HEK293 (cell line): Measurements from ENCODE around the gene LRP1.

ENCODE experiments used
- AEBP2 ChIP-seq: fragments of 450-650 bp; formaldehyde crosslinking; IDR thresholded peaks from 2 replicates; pipeline ENCODE4 v1.5.1; 2016; ENCODE audit warnings: missing biosample characterization, missing genetic modification characterization, borderline replicate concordance
- HOXC10 ChIP-seq: sonication (generic); formaldehyde crosslinking; IDR thresholded peaks from 2 replicates; pipeline ENCODE4 v1.8.1; 2023; ENCODE audit warnings: mild to moderate bottlenecking, missing genetic modification reagents
- KLF16 ChIP-seq: fragments of 450-650 bp; formaldehyde crosslinking; IDR thresholded peaks from 2 replicates; pipeline ENCODE4 v1.5.1; 2017; ENCODE audit warnings: missing biosample characterization, missing genetic modification characterization
- KLF17 ChIP-seq: fragments of 450-650 bp; formaldehyde crosslinking; IDR thresholded peaks from 2 replicates; pipeline ENCODE4 v1.5.1; 2016; ENCODE audit warnings: missing biosample characterization, missing genetic modification characterization
- PRDM2 ChIP-seq: fragments of 450-650 bp; formaldehyde crosslinking; IDR thresholded peaks from 2 replicates; pipeline ENCODE4 v1.5.1; 2016; ENCODE audit warnings: missing biosample characterization, missing genetic modification characterization, borderline replicate concordance
- ZBTB10 ChIP-seq: fragments of 450-650 bp; formaldehyde crosslinking; IDR thresholded peaks from 2 replicates; pipeline ENCODE4 v1.5.1; 2016; ENCODE audit warnings: missing biosample characterization, missing genetic modification characterization
- ZNF132 ChIP-seq: fragments of 450-650 bp; formaldehyde crosslinking; IDR thresholded peaks from 2 replicates; pipeline ENCODE4 v1.5.1; 2017; ENCODE audit warnings: missing biosample characterization, missing genetic modification characterization, borderline replicate concordance
- ZNF138 ChIP-seq: fragments of 450-650 bp; formaldehyde crosslinking; IDR thresholded peaks from 2 replicates; pipeline ENCODE4 v1.5.1; 2016; ENCODE audit warnings: missing biosample characterization, missing genetic modification characterization, borderline replicate concordance
- ZNF140 ChIP-seq: fragments of 450-650 bp; formaldehyde crosslinking; IDR thresholded peaks from 2 replicates; pipeline ENCODE4 v1.5.1; 2016; ENCODE audit warnings: missing biosample characterization, missing genetic modification characterization
- ZNF19 ChIP-seq: fragments of 450-650 bp; formaldehyde crosslinking; IDR thresholded peaks from 2 replicates; pipeline ENCODE4; 2016; ENCODE audit warnings: missing biosample characterization, missing genetic modification characterization, low read depth
- ZNF214 ChIP-seq: fragments of 450-650 bp; formaldehyde crosslinking; IDR thresholded peaks from 2 replicates; pipeline ENCODE4 v1.5.1; 2017; ENCODE audit warnings: missing biosample characterization, mild to moderate bottlenecking, missing genetic modification characterization, borderline replicate concordance
- ZNF354C ChIP-seq: fragments of 450-650 bp; formaldehyde crosslinking; IDR thresholded peaks from 2 replicates; pipeline ENCODE4 v1.5.1; 2016; ENCODE audit warnings: missing biosample characterization, missing genetic modification characterization, low read depth, borderline replicate concordance
- ZNF433 ChIP-seq: fragments of 450-650 bp; formaldehyde crosslinking; IDR thresholded peaks from 2 replicates; pipeline ENCODE4 v1.5.1; 2016; ENCODE audit warnings: missing biosample characterization, missing genetic modification characterization, low read depth
- ZNF529 ChIP-seq: fragments of 450-650 bp; formaldehyde crosslinking; IDR thresholded peaks from 2 replicates; pipeline ENCODE4 v1.5.1; 2017; ENCODE audit warnings: missing genetic modification characterization, missing biosample characterization; ENCODE audit not compliant: insufficient replicate concordance
- ZNF530 ChIP-seq: fragments of 450-650 bp; formaldehyde crosslinking; IDR thresholded peaks from 2 replicates; pipeline ENCODE4 v1.5.1; 2016; ENCODE audit warnings: low read depth, missing biosample characterization, missing genetic modification characterization
- ZNF560 ChIP-seq: fragments of 450-650 bp; formaldehyde crosslinking; IDR thresholded peaks from 2 replicates; pipeline ENCODE4 v1.5.1; 2017; ENCODE audit warnings: missing biosample characterization, missing genetic modification characterization, borderline replicate concordance
- ZNF561 ChIP-seq: fragments of 450-650 bp; IDR thresholded peaks from 2 replicates; pipeline ENCODE4 v1.5.1; 2018; ENCODE audit warnings: missing biosample characterization, missing genetic modification characterization, borderline replicate concordance
- ZNF585B ChIP-seq: fragments of 450-650 bp; formaldehyde crosslinking; IDR thresholded peaks from 2 replicates; pipeline ENCODE4 v1.5.1; 2016; ENCODE audit warnings: missing biosample characterization, missing genetic modification characterization
- ZNF624 ChIP-seq: fragments of 450-650 bp; formaldehyde crosslinking; IDR thresholded peaks from 2 replicates; pipeline ENCODE4 v1.5.1; 2017; ENCODE audit warnings: missing biosample characterization, missing genetic modification characterization
- ZNF629 ChIP-seq: fragments of 450-650 bp; formaldehyde crosslinking; IDR thresholded peaks from 2 replicates; pipeline ENCODE4 v1.5.1; 2017; ENCODE audit warnings: missing biosample characterization, missing genetic modification characterization
- ZNF645 ChIP-seq: fragments of 450-650 bp; formaldehyde crosslinking; IDR thresholded peaks from 2 replicates; pipeline ENCODE4; 2016; ENCODE audit warnings: missing biosample characterization, missing genetic modification characterization
- ZNF660 ChIP-seq: fragments of 450-650 bp; IDR thresholded peaks from 2 replicates; pipeline ENCODE4 v1.5.1; 2018; ENCODE audit warnings: missing biosample characterization, mild to moderate bottlenecking, missing genetic modification characterization
- ZNF837 ChIP-seq: fragments of 450-650 bp; formaldehyde crosslinking; IDR thresholded peaks from 2 replicates; pipeline ENCODE4 v1.5.1; 2016; ENCODE audit warnings: missing biosample characterization, missing genetic modification characterization
- ZNF843 ChIP-seq: fragments of 450-650 bp; formaldehyde crosslinking; IDR thresholded peaks from 2 replicates; pipeline ENCODE4 v1.5.1; 2016; ENCODE audit warnings: missing biosample characterization, missing genetic modification characterization

Gene LRP1

GRCh38 chr12:57243521-57244311 is 115.4 kb downstream of the LRP1 start (continued):
- no peak for TF ChIP-seq HOXC10 (CRISPR knock-in tag)
- no peak for TF ChIP-seq ZNF140 (tag by site-specific recombination)
- peak; percentile 73 for TF ChIP-seq ZBTB10
- no peak for TF ChIP-seq ZNF530 (tag by site-specific recombination)
- no peak for TF ChIP-seq KLF17 (tag by site-specific recombination)
- TF ChIP-seq PRDM2, result no peak
- TF ChIP-seq AEBP2, result no peak
- TF ChIP-seq ZNF837 (tag by site-specific recombination), result no peak
- TF ChIP-seq ZNF585B (tag by site-specific recombination), result no peak
- TF ChIP-seq ZNF629 (tag by site-specific recombination), result peak; percentile 25; the same call in 1 of the 2 replicates
- TF ChIP-seq ZNF354C, result no peak
- TF ChIP-seq ZNF138 (tag by site-specific recombination), result no peak
- TF ChIP-seq ZNF19, result no peak
- no peak for TF ChIP-seq ZNF529 (tag by site-specific recombination)
- TF ChIP-seq KLF16, result 0 out of 2 replicates have a peak, but pooled peaks have one; percentile 50
- peak; percentile 72; the same call in 1 of the 2 replicates for TF ChIP-seq ZNF660 (tag by site-specific recombination)
- no peak for TF ChIP-seq ZNF132 (tag by site-specific recombination)
- no peak for TF ChIP-seq ZNF645 (tag by site-specific recombination)
- TF ChIP-seq ZNF433 (tag by site-specific recombination), result no peak
- TF ChIP-seq ZNF214 (tag by site-specific recombination), result no peak
- TF ChIP-seq ZNF560 (tag by site-specific recombination), result no peak
- TF ChIP-seq ZNF624 (tag by site-specific recombination), result no peak
- TF ChIP-seq ZNF561 (tag by site-specific recombination), result peak; percentile 98
- no peak for TF ChIP-seq ZNF843 (tag by site-specific recombination)
